ENCODE data around the gene ZBTB3. TPM values are rescaled to one million over a fixed set of nuclear protein-coding genes. Genes with fewer than 3 reads are reported as not detected.

Gene ZBTB3
- total and polyA plus RNA-seq, 9 of the 15 experiments (the other 6 are each of a cell fraction or from before 2014, with no cell fraction given), result 1.9 to 10.0 (median 4.9) TPM

GRCh38 chr11:62787005-62787759, 33.2 kb upstream of the ZBTB3 start, which contains the start of gene TMEM179B (continued):
- TF ChIP-seq ZMIZ1 (IDR thresholded peaks at IDR 0.05; ENCODE audit: low read depth in 2 of 2, low read length in 2 of 2) (peak in 1 of 2 experiments; percentile 21; a peak in 1 of 4 replicates), BRF1 (IDR thresholded peaks at IDR 0.05; ENCODE audit: borderline replicate concordance, extremely low read depth, insufficient read length) (no peak), SOX6 (IDR thresholded peaks at IDR 0.05) (peak; percentile 61), ZNF644 (tag; IDR thresholded peaks at IDR 0.05; ENCODE audit: low read depth) (no peak), YBX1 (IDR thresholded peaks at IDR 0.05) (no peak), SRSF1 (IDR thresholded peaks at IDR 0.05; ENCODE audit: low read depth, low read length) (no peak), SMARCC2 (IDR thresholded peaks at IDR 0.05; ENCODE audit: low read depth) (no peak; the same call in 1 of the 2 replicates), THAP7 (CRISPR knock-in tag; IDR thresholded peaks at IDR 0.05) (peak; percentile 63), ZNF431 (CRISPR knock-in tag; IDR thresholded peaks at IDR 0.05) (no peak), NFIX (CRISPR knock-in tag; IDR thresholded peaks at IDR 0.05; ENCODE audit: low read depth) (no peak), ETV5 (CRISPR knock-in tag; IDR thresholded peaks at IDR 0.05; ENCODE audit: low read depth) (peak; percentile 81), LEF1 (IDR thresholded peaks at IDR 0.05) (no peak), CBFA2T3 (IDR thresholded peaks at IDR 0.05) (no peak), BDP1 (IDR thresholded peaks at IDR 0.05; ENCODE audit: insufficient read depth, insufficient read length) (no peak), HDAC1 (IDR thresholded peaks at IDR 0.05) (peak in 1 of 2 experiments; percentile 93; a peak in 2 of 4 replicates), ZNF75A (CRISPR knock-in tag; IDR thresholded peaks at IDR 0.05) (no peak)
- TF ChIP-seq, protein P1, sequence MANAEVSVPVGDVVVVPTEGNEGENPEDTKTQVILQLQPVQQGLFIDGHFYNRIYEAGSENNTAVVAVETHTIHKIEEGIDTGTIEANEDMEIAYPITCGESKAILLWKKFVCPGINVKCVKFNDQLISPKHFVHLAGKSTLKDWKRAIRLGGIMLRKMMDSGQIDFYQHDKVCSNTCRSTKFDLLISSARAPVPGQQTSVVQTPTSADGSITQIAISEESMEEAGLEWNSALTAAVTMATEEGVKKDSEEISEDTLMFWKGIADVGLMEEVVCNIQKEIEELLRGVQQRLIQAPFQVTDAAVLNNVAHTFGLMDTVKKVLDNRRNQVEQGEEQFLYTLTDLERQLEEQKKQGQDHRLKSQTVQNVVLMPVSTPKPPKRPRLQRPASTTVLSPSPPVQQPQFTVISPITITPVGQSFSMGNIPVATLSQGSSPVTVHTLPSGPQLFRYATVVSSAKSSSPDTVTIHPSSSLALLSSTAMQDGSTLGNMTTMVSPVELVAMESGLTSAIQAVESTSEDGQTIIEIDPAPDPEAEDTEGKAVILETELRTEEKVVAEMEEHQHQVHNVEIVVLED (CRISPR knock-in tag; IDR thresholded peaks at IDR 0.05), result no peak; the same call in 1 of the 2 replicates
- TF ChIP-seq, protein P2, sequence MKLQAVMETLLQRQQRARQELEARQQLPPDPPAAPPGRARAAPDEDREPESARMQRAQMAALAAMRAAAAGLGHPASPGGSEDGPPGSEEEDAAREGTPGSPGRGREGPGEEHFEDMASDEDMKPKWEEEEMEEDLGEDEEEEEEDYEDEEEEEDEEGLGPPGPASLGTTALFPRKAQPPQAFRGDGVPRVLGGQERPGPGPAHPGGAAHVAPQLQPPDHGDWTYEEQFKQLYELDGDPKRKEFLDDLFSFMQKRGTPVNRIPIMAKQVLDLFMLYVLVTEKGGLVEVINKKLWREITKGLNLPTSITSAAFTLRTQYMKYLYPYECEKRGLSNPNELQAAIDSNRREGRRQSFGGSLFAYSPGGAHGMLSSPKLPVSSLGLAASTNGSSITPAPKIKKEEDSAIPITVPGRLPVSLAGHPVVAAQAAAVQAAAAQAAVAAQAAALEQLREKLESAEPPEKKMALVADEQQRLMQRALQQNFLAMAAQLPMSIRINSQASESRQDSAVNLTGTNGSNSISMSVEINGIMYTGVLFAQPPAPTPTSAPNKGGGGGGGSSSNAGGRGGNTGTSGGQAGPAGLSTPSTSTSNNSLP (IDR thresholded peaks at IDR 0.05; ENCODE audit: borderline replicate concordance, low read depth, low read length), result no peak
- TF ChIP-seq, protein P3, sequence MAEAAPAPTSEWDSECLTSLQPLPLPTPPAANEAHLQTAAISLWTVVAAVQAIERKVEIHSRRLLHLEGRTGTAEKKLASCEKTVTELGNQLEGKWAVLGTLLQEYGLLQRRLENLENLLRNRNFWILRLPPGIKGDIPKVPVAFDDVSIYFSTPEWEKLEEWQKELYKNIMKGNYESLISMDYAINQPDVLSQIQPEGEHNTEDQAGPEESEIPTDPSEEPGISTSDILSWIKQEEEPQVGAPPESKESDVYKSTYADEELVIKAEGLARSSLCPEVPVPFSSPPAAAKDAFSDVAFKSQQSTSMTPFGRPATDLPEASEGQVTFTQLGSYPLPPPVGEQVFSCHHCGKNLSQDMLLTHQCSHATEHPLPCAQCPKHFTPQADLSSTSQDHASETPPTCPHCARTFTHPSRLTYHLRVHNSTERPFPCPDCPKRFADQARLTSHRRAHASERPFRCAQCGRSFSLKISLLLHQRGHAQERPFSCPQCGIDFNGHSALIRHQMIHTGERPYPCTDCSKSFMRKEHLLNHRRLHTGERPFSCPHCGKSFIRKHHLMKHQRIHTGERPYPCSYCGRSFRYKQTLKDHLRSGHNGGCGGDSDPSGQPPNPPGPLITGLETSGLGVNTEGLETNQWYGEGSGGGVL (CRISPR knock-in tag; IDR thresholded peaks at IDR 0.05), result no peak

All from K562 (cell line).